Natural killer cell treated with Interleukin-12 subunit alpha and Interleukin-12 subunit beta and Interleukin-15 and Interleukin-18, amount 100 ng/mL, for 72 hours (primary cell): ENCODE measurements around the gene MRPS26. TPM values are rescaled to one million over a fixed set of nuclear protein-coding genes. Genes with fewer than 3 reads are reported as not detected.
"Not testable (repeated sequence)": the region's sequence is repeated elsewhere in the genome, so short reads cannot be mapped to it uniquely, and the experiment has no call there.

ENCODE experiments used
- ATAC-seq, 2 donors: fragments of 150-1000 bp; cut with Tn5 transposase in 1 of 2; sonication (Bioruptor Pico), chemical (Tn5 transposase) in 1 of 2; 2 replicates each; pipeline ENCODE4 v1.10.0; 2021
- DNase-seq: peaks from one replicate; pipeline ENCODE4 v3.0.0; 2022; ENCODE audit warnings: low spot score
- H3K27ac Mint-ChIP-seq, 2 donors: 1 replicate in 1 of 2; 2 replicates in 1 of 2; pipeline ENCODE4 v1.8.0; 2022; ENCODE audit warnings: mixed read lengths in 2 of 2, mild to moderate bottlenecking in 1 of 2, moderate library complexity in 1 of 2
- H3K27me3 Mint-ChIP-seq, 2 donors: 1 replicate in 1 of 2; 2 replicates in 1 of 2; pipeline ENCODE4 v1.8.0; 2022; ENCODE audit warnings: mixed read lengths in 2 of 2
- H3K36me3 Mint-ChIP-seq: one replicate; pipeline ENCODE4 v1.8.0; 2022; ENCODE audit warnings: mixed read lengths
- H3K4me1 Mint-ChIP-seq, 2 donors: 1 replicate in 1 of 2; 2 replicates in 1 of 2; pipeline ENCODE4 v1.8.0; 2022; ENCODE audit warnings: low read depth in 2 of 2, mixed read lengths in 2 of 2, mild to moderate bottlenecking in 1 of 2
- H3K4me3 Mint-ChIP-seq: one replicate; pipeline ENCODE4 v1.8.0; 2022; ENCODE audit warnings: mixed read lengths
- H3K9me3 Mint-ChIP-seq: 2 replicates; pipeline ENCODE4 v1.8.0; 2022; ENCODE audit warnings: mixed read lengths
- total RNA-seq, 2 donors: library from RNA; stranded (reverse); gene quantifications; one replicate each; pipeline ENCODE4 v1.2.3, GENCODE V29; 2022

The MRPS26 gene
- total RNA-seq = 10 to 100 TPM; 31.2 to 56.6 TPM

- no peaks in the 10 kb centered on the region for H3K9me3 Mint-ChIP-seq
- H3K4me3 Mint-ChIP-seq = peak within 1 kb of the TSS; percentile 96
- ATAC-seq = peak; percentile 96 to 97
- H3K27ac Mint-ChIP-seq = peak within 1 kb of the TSS; percentile 76 to 79
- peaks cover 18 to 23% of the 10 kb centered on the region in 2 donors for H3K4me1 Mint-ChIP-seq
- DNase-seq = peak; percentile 89
- no peaks in the 10 kb centered on the region for H3K27me3 Mint-ChIP-seq
- peaks cover 11% of the 10 kb centered on the region for H3K36me3 Mint-ChIP-seq
These were observed at the start of gene MRPS26 for GRCh38 chr20:3045816-3046676. TSS of gene MRPS26 (plus strand) at chr20:3046052. CDS start at chr20:3046069, 17 bp downstream.

- DNase-seq (no peak), ATAC-seq (no peak)
- Mint-ChIP-seq H3K27me3 (no peaks in the 10 kb centered on the region), H3K9me3 (no peaks in the 10 kb centered on the region), H3K4me1 (peaks cover 0 to 4% of the 10 kb centered on the region in 2 donors), H3K4me3 (no peak overlapping the region), H3K27ac (no peak overlapping the region), H3K36me3 (no peaks in the 10 kb centered on the region)
These were observed 47.1 kb upstream of the MRPS26 start for GRCh38 chr20:2998728-2999127.

- H3K4me3 Mint-ChIP-seq = no peak overlapping the region
- H3K27ac Mint-ChIP-seq = peak overlapping the region in 1 of 2 donors; percentile 72
- DNase-seq (no peak), ATAC-seq (peak in 1 of 2 donors; percentile 49)
- H3K4me1 Mint-ChIP-seq = peaks cover 0 to 4% of the 10 kb centered on the region in 2 donors
- no peaks in the 10 kb centered on the region for H3K27me3 Mint-ChIP-seq
- H3K9me3 Mint-ChIP-seq = no peaks in the 10 kb centered on the region
- H3K36me3 Mint-ChIP-seq = no peaks in the 10 kb centered on the region
These were observed 44.9 kb upstream of the MRPS26 start for GRCh38 chr20:3000852-3001523.

GRCh38 chr20:3003416-3003815 lies 42.4 kb upstream of the MRPS26 start:
- H3K36me3 Mint-ChIP-seq = peaks cover 12% of the 10 kb centered on the region
- H3K27me3 Mint-ChIP-seq = no peaks in the 10 kb centered on the region
- H3K9me3 Mint-ChIP-seq = no peaks in the 10 kb centered on the region
- H3K4me3 Mint-ChIP-seq = no peak overlapping the region
- DNase-seq (no peak), ATAC-seq (no peak)
- H3K27ac Mint-ChIP-seq = no peak overlapping the region
- H3K4me1 Mint-ChIP-seq = peaks cover 0 to 4% of the 10 kb centered on the region in 2 donors

- peak; percentile 11 to 39 for ATAC-seq
- no peak for DNase-seq
- Mint-ChIP-seq H3K4me3 (no peak overlapping the region), H3K27ac (peak overlapping the region; percentile 2 to 43), H3K9me3 (no peaks in the 10 kb centered on the region), H3K27me3 (no peaks in the 10 kb centered on the region), H3K36me3 (peaks cover 22% of the 10 kb centered on the region), H3K4me1 (peaks cover 3 to 21% of the 10 kb centered on the region in 2 donors)
These were observed 34.7 kb upstream of the MRPS26 start for GRCh38 chr20:3010985-3011723.

- no peak overlapping the region for H3K4me3 Mint-ChIP-seq
- H3K36me3 Mint-ChIP-seq = peaks cover 22% of the 10 kb centered on the region
- H3K27ac Mint-ChIP-seq = peak overlapping the region; percentile 2 to 43
- DNase-seq (no peak), ATAC-seq (peak; percentile 40 to 77)
- H3K4me1 Mint-ChIP-seq = peaks cover 3 to 21% of the 10 kb centered on the region in 2 donors
- H3K9me3 Mint-ChIP-seq = no peaks in the 10 kb centered on the region
- no peaks in the 10 kb centered on the region for H3K27me3 Mint-ChIP-seq
These were observed 34.1 kb upstream of the MRPS26 start for GRCh38 chr20:3011752-3012151.

- H3K4me1 Mint-ChIP-seq = peaks cover 3 to 21% of the 10 kb centered on the region in 2 donors
- H3K27ac Mint-ChIP-seq = peak overlapping the region in 1 of 2 donors; percentile 18
- ATAC-seq = no peak
- H3K36me3 Mint-ChIP-seq = peaks cover 24% of the 10 kb centered on the region
- H3K4me3 Mint-ChIP-seq = no peak overlapping the region
- no peak for DNase-seq
- no peaks in the 10 kb centered on the region for H3K27me3 Mint-ChIP-seq
- no peaks in the 10 kb centered on the region for H3K9me3 Mint-ChIP-seq
These were observed 32.1 kb upstream of the MRPS26 start for GRCh38 chr20:3013771-3014170.

GRCh38 chr20:3014179-3014578 lies 31.7 kb upstream of the MRPS26 start:
- no peak for ATAC-seq
- Mint-ChIP-seq H3K4me3 (no peak overlapping the region), H3K4me1 (peaks cover 3 to 21% of the 10 kb centered on the region in 2 donors), H3K36me3 (peaks cover 21% of the 10 kb centered on the region), H3K27me3 (no peaks in the 10 kb centered on the region), H3K9me3 (no peaks in the 10 kb centered on the region), H3K27ac (peak overlapping the region in 1 of 2 donors; percentile 18)
- no peak for DNase-seq

GRCh38 chr20:3014662-3015061 lies 31.2 kb upstream of the MRPS26 start:
- peak in 1 of 2 donors; percentile 63 for ATAC-seq
- Mint-ChIP-seq H3K27ac (peak overlapping the region in 1 of 2 donors; percentile 78), H3K4me3 (no peak overlapping the region), H3K36me3 (peaks cover 16% of the 10 kb centered on the region), H3K4me1 (peaks cover 3 to 21% of the 10 kb centered on the region in 2 donors), H3K9me3 (no peaks in the 10 kb centered on the region), H3K27me3 (no peaks in the 10 kb centered on the region)
- no peak for DNase-seq

GRCh38 chr20:3015302-3015701 lies 30.6 kb upstream of the MRPS26 start:
- Mint-ChIP-seq H3K36me3 (peaks cover 14% of the 10 kb centered on the region), H3K27ac (peak overlapping the region in 1 of 2 donors; percentile 78), H3K4me1 (peaks cover 3 to 21% of the 10 kb centered on the region in 2 donors)
- not testable (repeated sequence) for DNase-seq, H3K4me3 Mint-ChIP-seq, ATAC-seq, H3K9me3 Mint-ChIP-seq, H3K27me3 Mint-ChIP-seq

- H3K4me3 Mint-ChIP-seq = no peak overlapping the region
- peaks cover 0 to 2% of the 10 kb centered on the region in 2 donors for H3K4me1 Mint-ChIP-seq
- peaks cover 19% of the 10 kb centered on the region for H3K36me3 Mint-ChIP-seq
- DNase-seq (no peak), ATAC-seq (no peak)
- no peaks in the 10 kb centered on the region for H3K27me3 Mint-ChIP-seq
- no peaks in the 10 kb centered on the region for H3K9me3 Mint-ChIP-seq
- H3K27ac Mint-ChIP-seq = no peak overlapping the region
These were observed 24.5 kb upstream of the MRPS26 start for GRCh38 chr20:3021327-3021726.

- no peak overlapping the region for H3K4me3 Mint-ChIP-seq
- ATAC-seq = no peak
- H3K4me1 Mint-ChIP-seq = peaks cover 0 to 2% of the 10 kb centered on the region in 2 donors
- H3K36me3 Mint-ChIP-seq = peaks cover 19% of the 10 kb centered on the region
- no peak for DNase-seq
- H3K27me3 Mint-ChIP-seq = no peaks in the 10 kb centered on the region
- no peak overlapping the region for H3K27ac Mint-ChIP-seq
- H3K9me3 Mint-ChIP-seq = no peaks in the 10 kb centered on the region
These were observed 24.1 kb upstream of the MRPS26 start for GRCh38 chr20:3021777-3022176.

- H3K4me3 Mint-ChIP-seq, H3K9me3 Mint-ChIP-seq, H3K4me1 Mint-ChIP-seq, DNase-seq, H3K27ac Mint-ChIP-seq, H3K27me3 Mint-ChIP-seq, H3K36me3 Mint-ChIP-seq, ATAC-seq: not testable (repeated sequence)
These were observed 23.0 kb upstream of the MRPS26 start for GRCh38 chr20:3022559-3023490.
